D341Med (cell line): Measurements from ENCODE around the gene TMEM63A.
"Not testable (repeated sequence)": the region's sequence is repeated elsewhere in the genome, so short reads cannot be mapped to it uniquely, and the experiment has no call there.

Source experiments
- DNase-seq: peaks from one replicate; pipeline ENCODE4 v3.0.0; 2012; ENCODE audit warnings: low spot score

TMEM63A gene

GRCh38 chr1:225845097-225845496 lies 37.1 kb downstream of the TMEM63A start:
- DNase-seq = no peak

GRCh38 chr1:225844236-225845061 lies 37.7 kb downstream of the TMEM63A start:
- no peak for DNase-seq

GRCh38 chr1:225843426-225843795 lies 38.8 kb downstream of the TMEM63A start:
- DNase-seq = no peak

GRCh38 chr1:225842788-225843425 lies 39.3 kb downstream of the TMEM63A start:
- DNase-seq = no peak

- no peak for DNase-seq
Observed at GRCh38 chr1:225842074-225842473, 40.1 kb downstream of the TMEM63A start.

GRCh38 chr1:225840713-225841112 lies 41.5 kb downstream of the TMEM63A start:
- DNase-seq = no peak

- no peak for DNase-seq
Observed at GRCh38 chr1:225840223-225840610, 42.0 kb downstream of the TMEM63A start.

GRCh38 chr1:225838793-225839192 lies 43.4 kb downstream of the TMEM63A start:
- no peak for DNase-seq

GRCh38 chr1:225836296-225836695 lies 45.9 kb downstream of the TMEM63A start:
- DNase-seq = not testable (repeated sequence)

- no peak for DNase-seq
Observed at GRCh38 chr1:225835856-225836255, 46.3 kb downstream of the TMEM63A start.

- peak; percentile 69 for DNase-seq
Observed at GRCh38 chr1:225834417-225835329, 47.5 kb downstream of the TMEM63A start.

- DNase-seq = no peak
Observed at GRCh38 chr1:225830841-225831240, 51.3 kb downstream of the TMEM63A start.

GRCh38 chr1:225828706-225829345 lies 53.4 kb downstream of the TMEM63A start:
- DNase-seq = no peak

GRCh38 chr1:225827076-225827475 lies 55.1 kb downstream of the TMEM63A start:
- no peak for DNase-seq

- DNase-seq = no peak
Observed at GRCh38 chr1:225825607-225826007, 56.6 kb downstream of the TMEM63A start.

GRCh38 chr1:225825078-225825477 lies 57.1 kb downstream of the TMEM63A start:
- DNase-seq = no peak

- DNase-seq = no peak
Observed at GRCh38 chr1:225824533-225824941, 57.6 kb downstream of the TMEM63A start.

GRCh38 chr1:225823811-225824261 lies 58.3 kb downstream of the TMEM63A start:
- peak; percentile 34 for DNase-seq

- DNase-seq = peak; percentile 18
Observed at GRCh38 chr1:225822655-225823403, 59.4 kb downstream of the TMEM63A start.

- no peak for DNase-seq
Observed at GRCh38 chr1:225820522-225821120, 61.6 kb downstream of the TMEM63A start.
